Neural cell (in vitro differentiated cells): ENCODE results near the gene ZNF594. TPM values are rescaled to one million over a fixed set of nuclear protein-coding genes. Genes with fewer than 3 reads are reported as not detected.
"Not testable (repeated sequence)": the region's sequence is repeated elsewhere in the genome, so short reads cannot be mapped to it uniquely, and the experiment has no call there.

ENCODE experiments used
- H2AFZ ChIP-seq: fragments of 200-600, 300-800 bp; sonication (generic), shearing (Covaris generic); 2 replicates; pipeline ENCODE4 v1.6.0; 2014; ENCODE audit warnings: low read depth, mild to moderate bottlenecking, antibody characterized with exemption, low read length, moderate library complexity
- H3F3A ChIP-seq: fragments of 200-600 bp; shearing (Covaris generic); 2 replicates; pipeline ENCODE4 v1.6.1; 2016; ENCODE audit warnings: mild to moderate bottlenecking, moderate library complexity, mixed read lengths, antibody characterized with exemption, low read length; ENCODE audit not compliant: insufficient read depth, poor library complexity, severe bottlenecking
- H3K27ac ChIP-seq: fragments of 200-600, 300-800 bp; sonication (generic), shearing (Covaris generic); 2 replicates; pipeline ENCODE4 v1.5.1; 2014; ENCODE audit warnings: mild to moderate bottlenecking, low read length, moderate library complexity
- H3K27me3 ChIP-seq: fragments of 300-800, 200-600 bp; sonication (generic), shearing (Covaris generic); 2 replicates; pipeline ENCODE4 v1.6.0; 2014; ENCODE audit warnings: mild to moderate bottlenecking, low read depth, low read length, moderate library complexity; ENCODE audit not compliant: insufficient read depth
- H3K36me3 ChIP-seq: fragments of 300-800, 200-600 bp; sonication (generic), shearing (Covaris generic); 2 replicates; pipeline ENCODE4 v1.5.1; 2014; ENCODE audit warnings: mild to moderate bottlenecking, antibody characterized with exemption, low read length, moderate library complexity; ENCODE audit not compliant: insufficient read depth
- H3K4me2 ChIP-seq: fragments of 300-800, 200-600 bp; sonication (generic), shearing (Covaris generic); 2 replicates; pipeline ENCODE4 v1.6.0; 2014; ENCODE audit warnings: mild to moderate bottlenecking, low read length
- H3K4me3 ChIP-seq: fragments of 300-800, 200-600 bp; sonication (generic), shearing (Covaris generic); 2 replicates; pipeline ENCODE4 v1.5.1; 2014; ENCODE audit warnings: mild to moderate bottlenecking, low read length, moderate library complexity
- H3K79me2 ChIP-seq: fragments of 200-600 bp; shearing (Covaris generic); replicated peaks from 2 replicates; pipeline ENCODE4 v1.6.0; 2014; ENCODE audit warnings: mild to moderate bottlenecking, low read length, moderate library complexity; ENCODE audit not compliant: insufficient read depth
- H3K9ac ChIP-seq: fragments of 300-800, 200-600 bp; sonication (generic), shearing (Covaris generic); 2 replicates; pipeline ENCODE4 v1.6.1; 2016; ENCODE audit warnings: mild to moderate bottlenecking, low read length, mixed read lengths
- H3K9me2 ChIP-seq: fragments of 200-600 bp; shearing (Covaris generic); 2 replicates; pipeline ENCODE4 v1.6.1; 2016; ENCODE audit warnings: mild to moderate bottlenecking, low read length, mixed read lengths; ENCODE audit not compliant: insufficient read depth
- H3K9me3 ChIP-seq: fragments of 200-600, 300-800 bp; sonication (generic), shearing (Covaris generic); 2 replicates; pipeline ENCODE4 v1.6.1; 2016; ENCODE audit warnings: mild to moderate bottlenecking, mixed run types, low read length, moderate library complexity, mixed read lengths
- H4K20me1 ChIP-seq: fragments of 200-600 bp; shearing (Covaris generic); 2 replicates; pipeline ENCODE4 v1.6.1; 2016; ENCODE audit warnings: mild to moderate bottlenecking, mixed run types; ENCODE audit not compliant: insufficient read depth
- CTCF ChIP-seq: fragments of 450-650 bp; IDR thresholded peaks from 2 replicates; pipeline ENCODE4 v1.5.1; 2014; ENCODE audit warnings: antibody characterized with exemption, mild to moderate bottlenecking, moderate library complexity; ENCODE audit not compliant: poor library complexity, severe bottlenecking
- EP300 ChIP-seq: fragments of 450-650 bp; conservative IDR thresholded peaks from 2 replicates; pipeline ENCODE4 v1.6.1; 2014; ENCODE audit warnings: antibody characterized with exemption, mild to moderate bottlenecking, moderate library complexity; ENCODE audit not compliant: poor library complexity, severe bottlenecking
- EZH2 ChIP-seq: fragments of 200-600, 300-800 bp; shearing (Covaris generic), sonication (generic); IDR thresholded peaks from 2 replicates; pipeline ENCODE4 v1.6.1; 2014; ENCODE audit warnings: antibody characterized with exemption, low read length, borderline replicate concordance, mild to moderate bottlenecking; ENCODE audit not compliant: insufficient read depth, poor library complexity, severe bottlenecking
- MXI1 ChIP-seq: fragments of 450-650 bp; conservative IDR thresholded peaks from 2 replicates; pipeline ENCODE4 v1.6.1; 2014; ENCODE audit warnings: antibody characterized with exemption, mild to moderate bottlenecking; ENCODE audit not compliant: poor library complexity, severe bottlenecking
- POLR2AphosphoS5 ChIP-seq: IDR thresholded peaks from 2 replicates; pipeline ENCODE4 v1.6.1; 2012
- RAD21 ChIP-seq: fragments of 450-650 bp; conservative IDR thresholded peaks from 2 replicates; pipeline ENCODE4 v1.6.1; 2014; ENCODE audit warnings: antibody characterized with exemption, mild to moderate bottlenecking, moderate library complexity
- SMC3 ChIP-seq: fragments of 450-650 bp; conservative IDR thresholded peaks from 2 replicates; pipeline ENCODE4 v1.6.1; 2014; ENCODE audit warnings: antibody characterized with exemption, mild to moderate bottlenecking, moderate library complexity; ENCODE audit not compliant: poor library complexity
- TAF1 ChIP-seq: IDR thresholded peaks from 2 replicates; pipeline ENCODE4 v1.6.1; 2012; ENCODE audit warnings: low read depth
- polyA plus RNA-seq: library from polyadenylated mRNA; depleted of rRNA; stranded (reverse); fragments of >200 nt; gene quantifications from 2 replicates; pipeline ENCODE4 v1.2.3, GENCODE V29; 2014
- TF ChIP-seq, protein P1 (sequence below): IDR thresholded peaks from 2 replicates; pipeline ENCODE4 v1.6.1; 2012; ENCODE audit warnings: borderline replicate concordance

Gene ZNF594
- polyA plus RNA-seq, 1 donor from 2014 or later = 28.2 TPM

DNA sequence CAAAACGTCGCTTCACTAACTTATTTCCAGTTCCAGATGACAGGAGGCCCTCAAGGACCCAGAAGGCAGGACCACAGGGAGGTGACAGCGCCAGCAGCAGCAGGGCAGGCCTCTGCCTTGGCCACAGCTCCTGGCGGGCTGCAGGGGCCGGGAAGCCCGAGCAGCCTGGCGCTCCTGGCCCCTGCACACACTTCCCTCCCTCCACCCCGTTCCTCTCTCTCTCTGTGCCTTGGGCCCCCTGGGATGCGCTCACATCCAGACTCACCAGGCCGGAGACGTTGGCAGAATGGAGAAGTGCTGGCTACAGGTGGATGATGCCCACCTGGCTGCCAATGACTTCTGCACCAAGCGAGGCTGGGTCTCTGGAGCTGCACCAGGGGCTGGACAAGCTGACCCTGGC is 12.7 kb downstream of the ZNF594 start:
- Histone ChIP-seq H3K9ac (no peak overlapping the region), H3K9me3 (peaks cover 32% of the 10 kb centered on the region), H3K27ac (no peak overlapping the region), H3K79me2 (no peaks in the 10 kb centered on the region), H2AFZ (no peak overlapping the region), H4K20me1 (no peaks in the 10 kb centered on the region), H3K4me3 (no peak overlapping the region), H3K9me2 (no peaks in the 10 kb centered on the region), H3F3A (no peaks in the 10 kb centered on the region), H3K4me2 (no peak overlapping the region), H3K36me3 (peaks cover 13% of the 10 kb centered on the region), H3K27me3 (no peaks in the 10 kb centered on the region)
- TF ChIP-seq EP300 (no peak), SMC3 (no peak), POLR2AphosphoS5 (no peak), EZH2 (no peak), MXI1 (no peak), CTCF (no peak), RAD21 (no peak), TAF1 (no peak)
- TF ChIP-seq, protein P1, sequence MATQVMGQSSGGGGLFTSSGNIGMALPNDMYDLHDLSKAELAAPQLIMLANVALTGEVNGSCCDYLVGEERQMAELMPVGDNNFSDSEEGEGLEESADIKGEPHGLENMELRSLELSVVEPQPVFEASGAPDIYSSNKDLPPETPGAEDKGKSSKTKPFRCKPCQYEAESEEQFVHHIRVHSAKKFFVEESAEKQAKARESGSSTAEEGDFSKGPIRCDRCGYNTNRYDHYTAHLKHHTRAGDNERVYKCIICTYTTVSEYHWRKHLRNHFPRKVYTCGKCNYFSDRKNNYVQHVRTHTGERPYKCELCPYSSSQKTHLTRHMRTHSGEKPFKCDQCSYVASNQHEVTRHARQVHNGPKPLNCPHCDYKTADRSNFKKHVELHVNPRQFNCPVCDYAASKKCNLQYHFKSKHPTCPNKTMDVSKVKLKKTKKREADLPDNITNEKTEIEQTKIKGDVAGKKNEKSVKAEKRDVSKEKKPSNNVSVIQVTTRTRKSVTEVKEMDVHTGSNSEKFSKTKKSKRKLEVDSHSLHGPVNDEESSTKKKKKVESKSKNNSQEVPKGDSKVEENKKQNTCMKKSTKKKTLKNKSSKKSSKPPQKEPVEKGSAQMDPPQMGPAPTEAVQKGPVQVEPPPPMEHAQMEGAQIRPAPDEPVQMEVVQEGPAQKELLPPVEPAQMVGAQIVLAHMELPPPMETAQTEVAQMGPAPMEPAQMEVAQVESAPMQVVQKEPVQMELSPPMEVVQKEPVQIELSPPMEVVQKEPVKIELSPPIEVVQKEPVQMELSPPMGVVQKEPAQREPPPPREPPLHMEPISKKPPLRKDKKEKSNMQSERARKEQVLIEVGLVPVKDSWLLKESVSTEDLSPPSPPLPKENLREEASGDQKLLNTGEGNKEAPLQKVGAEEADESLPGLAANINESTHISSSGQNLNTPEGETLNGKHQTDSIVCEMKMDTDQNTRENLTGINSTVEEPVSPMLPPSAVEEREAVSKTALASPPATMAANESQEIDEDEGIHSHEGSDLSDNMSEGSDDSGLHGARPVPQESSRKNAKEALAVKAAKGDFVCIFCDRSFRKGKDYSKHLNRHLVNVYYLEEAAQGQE = no peak

GRCh38 chr17:5175027-5175426 is 16.6 kb downstream of the ZNF594 start:
- H3K4me2 ChIP-seq, H3K9me3 ChIP-seq, H4K20me1 ChIP-seq, H3K4me3 ChIP-seq, H3F3A ChIP-seq, H3K36me3 ChIP-seq, H2AFZ ChIP-seq, H3K79me2 ChIP-seq, H3K27ac ChIP-seq, H3K27me3 ChIP-seq, H3K9me2 ChIP-seq, H3K9ac ChIP-seq: not testable (repeated sequence)

DNA sequence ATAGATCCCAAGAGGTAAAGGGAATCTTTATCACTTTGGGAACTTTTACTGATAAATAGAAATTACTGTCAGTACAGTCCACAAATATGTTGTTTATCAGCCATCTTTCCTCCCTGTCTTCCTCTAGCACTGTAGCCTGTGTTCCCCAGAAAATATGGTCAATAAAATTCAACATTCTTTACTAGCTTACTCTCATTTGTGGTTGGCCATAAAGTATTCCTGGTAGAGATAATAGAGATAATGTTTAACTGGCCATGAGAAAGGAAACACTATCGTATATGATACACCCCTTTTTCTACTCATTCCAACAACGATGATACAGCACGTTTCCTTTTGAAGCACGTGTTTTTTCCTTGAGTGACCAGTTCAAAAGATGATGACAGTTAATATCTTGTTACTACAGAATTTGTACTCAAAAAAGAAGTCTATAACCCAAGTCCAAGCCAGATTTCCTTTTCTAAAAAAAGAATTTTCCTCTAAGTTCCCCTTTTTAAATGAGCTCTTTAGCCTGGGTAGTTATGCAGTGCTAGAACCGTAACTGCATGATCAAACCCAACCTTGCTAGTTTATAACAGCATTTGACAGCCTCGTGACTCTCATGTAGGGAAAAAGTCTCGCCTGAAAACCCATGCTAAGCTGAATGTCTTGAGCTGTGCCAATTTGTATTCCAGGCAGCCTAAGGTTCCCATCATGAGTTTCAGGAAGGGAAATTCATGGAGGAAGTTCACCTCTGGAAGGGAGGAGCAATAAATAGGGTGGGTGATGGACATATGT is 25.7 kb downstream of the ZNF594 start:
- not testable (repeated sequence) for H3K9me2 ChIP-seq, H3K4me3 ChIP-seq, H3K27ac ChIP-seq, H3K9ac ChIP-seq, H3K36me3 ChIP-seq, H3K4me2 ChIP-seq, H2AFZ ChIP-seq, H3K9me3 ChIP-seq, H3K79me2 ChIP-seq, H3K27me3 ChIP-seq, H4K20me1 ChIP-seq, H3F3A ChIP-seq
